GM12878 (cell line): ENCODE results near the gene SLITRK5. TPM values are rescaled to one million over a fixed set of nuclear protein-coding genes. Genes with fewer than 3 reads are reported as not detected.

Source experiments
- ATAC-seq: fragments of 200-7000 bp; cut with Tn5 transposase; 3 replicates; pipeline ENCODE4 v1.9.1; 2020; ENCODE audit warnings: mild to moderate bottlenecking, moderate library complexity
- BruUV-seq: library from RNA; stranded (reverse); fragments of 400-500 nt; replicated peaks from 2 replicates; lab custom pipeline; 2021; lab: Mats Ljungman, UMichigan
- CTCF ChIA-PET: fragments of 300-600 bp; sonication (Branson Sonifier 250); formaldehyde crosslinking; extraction: SDS; loops from one replicate; lab custom pipeline; 2021; ENCODE audit warnings: inconsistent platforms; lab: Yijun Ruan, JAX
- POLR2A ChIA-PET: fragments of 350-600 bp; formaldehyde crosslinking; extraction: SDS; loops from one replicate; lab custom pipeline; 2021; ENCODE audit warnings: inconsistent platforms; lab: Charles Lee
- RAD21 ChIA-PET: fragments of 300-600 bp; sonication (Branson Sonifier 250); formaldehyde crosslinking; loops from one replicate; lab custom pipeline; 2023; ENCODE audit warnings: antibody characterized with exemption; ENCODE audit not compliant: unreplicated experiment; lab: Charles Lee
- SMC1A ChIA-PET: fragments of 300-600 bp; sonication (Branson Sonifier 250); formaldehyde crosslinking; loops from one replicate; lab custom pipeline; 2023; ENCODE audit not compliant: unreplicated experiment, uncharacterized antibody; lab: Charles Lee
- DNase-seq: peaks from one replicate; pipeline ENCODE4 v3.0.0-alpha.2; 2011; ENCODE audit warnings: low read depth, low spot score
- FAIRE-seq: peaks from 3 replicates; lab custom pipeline; 2011; peaks lifted over from hg19 to GRCh38; lab: Jason Lieb, UNC
- H2AFZ ChIP-seq: 2 replicates; pipeline ENCODE4 v1.6.0; 2011; ENCODE audit warnings: low read depth, low read length, control low read depth; ENCODE audit not compliant: control insufficient read depth
- H3K27ac ChIP-seq: 2 replicates; pipeline ENCODE4 v1.5.1; 2011; ENCODE audit warnings: control low read depth; ENCODE audit not compliant: control insufficient read depth, insufficient read depth
- H3K27me3 ChIP-seq, 2 experiments: replicated peaks in 1 of 2; 2 replicates each; pipeline versions ENCODE4 v1.6.0 to v1.6.1; 2011; ENCODE audit warnings: low read length in 1 of 2; ENCODE audit not compliant: control insufficient read depth in 2 of 2, insufficient read depth in 2 of 2
- H3K36me3 ChIP-seq, 2 experiments: 2 replicates each; pipeline ENCODE4 v1.5.1; 2011; ENCODE audit warnings: low read length in 1 of 2; ENCODE audit not compliant: control insufficient read depth in 2 of 2, insufficient read depth in 2 of 2
- H3K4me1 ChIP-seq: 2 replicates; pipeline ENCODE4 v1.6.1; 2011; ENCODE audit warnings: mild to moderate bottlenecking, low read length, moderate library complexity, mixed read lengths; ENCODE audit not compliant: control insufficient read depth, insufficient read depth
- H3K4me2 ChIP-seq: 2 replicates; pipeline ENCODE4 v1.6.0; 2011; ENCODE audit warnings: control low read depth; ENCODE audit not compliant: control insufficient read depth, insufficient read depth
- H3K4me3 ChIP-seq: fragments of 200-600 bp; sonication (generic); 2 replicates; pipeline ENCODE4 v1.5.1; 2016
- H3K79me2 ChIP-seq: 2 replicates; pipeline ENCODE4 v1.6.0; 2011; ENCODE audit warnings: low read length; ENCODE audit not compliant: control insufficient read depth, insufficient read depth
- H3K9ac ChIP-seq: 2 replicates; pipeline ENCODE4 v1.8.0; 2011; ENCODE audit warnings: low read length, control low read depth, mixed read lengths; ENCODE audit not compliant: control insufficient read depth, insufficient read depth
- H3K9me3 ChIP-seq: replicated peaks from 3 replicates; pipeline ENCODE4 v1.5.1; 2011; ENCODE audit warnings: mild to moderate bottlenecking, low read length; ENCODE audit not compliant: control insufficient read depth, insufficient read depth
- H4K20me1 ChIP-seq: 2 replicates; pipeline ENCODE4 v1.6.0; 2011; ENCODE audit not compliant: control insufficient read depth, insufficient read depth
- ATF2 ChIP-seq: IDR thresholded peaks from 2 replicates; pipeline ENCODE4 v1.6.1; 2012; ENCODE audit warnings: low read length, inconsistent platforms
- BHLHE40 ChIP-seq, 2 experiments: fragments of 450-650 bp in 1 of 2; IDR thresholded peaks; 2 replicates each; pipeline ENCODE4 v1.6.1; 2011 to 2017; ENCODE audit warnings: low read depth in 2 of 2, borderline replicate concordance in 1 of 2, improper control_type of control experiment in 1 of 2, low read length in 1 of 2, mild to moderate bottlenecking in 1 of 2
- FOXM1 ChIP-seq: IDR thresholded peaks from 2 replicates; pipeline ENCODE4 v1.6.1; 2012; ENCODE audit warnings: low read depth, mild to moderate bottlenecking, inconsistent platforms, low read length, moderate library complexity
- MTA3 ChIP-seq: IDR thresholded peaks from 2 replicates; pipeline ENCODE4 v1.6.1; 2012; ENCODE audit warnings: low read length, inconsistent platforms, borderline replicate concordance
- NR2C1 ChIP-seq: fragments of 450-650 bp; IDR thresholded peaks from 2 replicates; pipeline ENCODE4 v1.6.1; 2017; ENCODE audit warnings: antibody characterized with exemption, mild to moderate bottlenecking, moderate library complexity
- NR2C2 ChIP-seq: IDR thresholded peaks from 2 replicates; pipeline ENCODE4 v1.6.1; 2011; ENCODE audit warnings: borderline replicate concordance, low read depth; ENCODE audit not compliant: control insufficient read depth, insufficient read length
- PAX5 ChIP-seq: IDR thresholded peaks from 2 replicates; pipeline ENCODE4 v1.6.1; 2011; ENCODE audit warnings: low read depth, low read length, borderline replicate concordance
- POLR2A ChIP-seq: IDR thresholded peaks from 2 replicates; pipeline ENCODE4 v1.6.1; 2011; ENCODE audit warnings: low read depth, mild to moderate bottlenecking, low read length
- PRDM15 ChIP-seq: fragments of 450-650 bp; formaldehyde crosslinking; IDR thresholded peaks from 2 replicates; pipeline ENCODE4 v1.4.0; 2020; ENCODE audit warnings: mild to moderate bottlenecking, moderate library complexity
- RAD51 ChIP-seq: fragments of 450-650 bp; IDR thresholded peaks from 2 replicates; pipeline ENCODE4 v1.6.1; 2016; ENCODE audit warnings: moderate library complexity, mild to moderate bottlenecking, inconsistent platforms
- RB1 ChIP-seq: fragments of 450-650 bp; formaldehyde crosslinking; IDR thresholded peaks from 2 replicates; pipeline ENCODE4 v1.6.1; 2017; ENCODE audit warnings: mild to moderate bottlenecking, borderline replicate concordance
- SIX5 ChIP-seq: IDR thresholded peaks from 2 replicates; pipeline ENCODE4 v1.6.1; 2011; ENCODE audit warnings: mild to moderate bottlenecking, low read depth, low read length, moderate library complexity; ENCODE audit not compliant: severe bottlenecking
- SMAD5 ChIP-seq: IDR thresholded peaks from 2 replicates; pipeline ENCODE4 v1.6.1; 2016; ENCODE audit warnings: antibody characterized with exemption, low read depth
- SPI1 ChIP-seq: IDR thresholded peaks from 2 replicates; pipeline ENCODE4 v1.6.1; 2011; ENCODE audit warnings: low read depth, mild to moderate bottlenecking, low read length, moderate library complexity, borderline replicate concordance; ENCODE audit not compliant: insufficient read depth
- SUPT20H ChIP-seq: IDR thresholded peaks from 2 replicates; pipeline ENCODE4 v1.6.1; 2011; ENCODE audit warnings: low read depth, mild to moderate bottlenecking, low read length, moderate library complexity, borderline replicate concordance; ENCODE audit not compliant: control insufficient read depth
- YBX1 ChIP-seq: fragments of 450-650 bp; IDR thresholded peaks from 2 replicates; pipeline ENCODE4 v1.6.1; 2016; ENCODE audit warnings: antibody characterized with exemption
- YY1 ChIP-seq: IDR thresholded peaks from 2 replicates; pipeline ENCODE4 v1.6.1; 2011; ENCODE audit warnings: low read depth, mild to moderate bottlenecking, low read length
- ZZZ3 ChIP-seq: IDR thresholded peaks from 2 replicates; pipeline ENCODE4 v1.6.1; 2011; ENCODE audit warnings: low read depth; ENCODE audit not compliant: control insufficient read depth, insufficient read length
- WGBS: methylation state at CpG from one replicate; pipeline ENCODE4 v1.1.6; 2016; ENCODE audit warnings: low lambda C conversion rate; ENCODE audit not compliant: insufficient replicate concordance, insufficient coverage; ENCODE audit errors: missing lambda C conversion rate; 5-methylcytosine and 5-hydroxymethylcytosine counted together
- in situ Hi-C: fragments of 300-500 bp; cut with MboI; formaldehyde crosslinking; loops from 9 replicates; pipeline ENCODE4 v1.14.3; 2018; ENCODE audit warnings: mixed read lengths
- intact Hi-C: fragments of 100-400 bp; cut with micrococcal nuclease; formaldehyde crosslinking; loops from one replicate; pipeline ENCODE4 v1.14.2; 2022; ENCODE audit not compliant: unreplicated experiment
- polyA plus RNA-seq, 11 experiments: library from polyadenylated mRNA; depleted of rRNA in 4 of 11; unstranded in 6 of 11; stranded (reverse) in 5 of 11; fragments of >200 nt; fragmentation: Nextera tagmentation in 4 of 11; fragmentation: Illumina TruSeq in 1 of 11; extraction: Ambion mirVana in 4 of 11; extraction: Trizol in 1 of 11; gene quantifications; 1 replicate in 1 of 11; 2 replicates in 10 of 11; pipeline versions ENCODE4 v1.2.1 to v1.2.3, GENCODE V29; 2011 to 2016; ENCODE audit warnings: inconsistent platforms in 2 of 11, missing spikeins in 2 of 11, low read depth in 1 of 11
- total RNA-seq, 4 experiments: library from RNA; depleted of rRNA in 3 of 4; stranded (reverse); fragments of >200 nt in 3 of 4; fragmentation: Illumina TruSeq in 1 of 4; extraction: Trizol in 1 of 4; gene quantifications; 2 replicates each; pipeline versions ENCODE4 v1.2.1 to v1.2.3, GENCODE V29; 2013 to 2021

Gene SLITRK5
- total and polyA plus RNA-seq, 10 of the 15 experiments (the other 5 are each of a cell fraction or from before 2014, with no cell fraction given), result under 0.01 to 0.08 (median under 0.01) TPM; not detected in 7

- WGBS, result 42% methylated on average over 60 of the region's 89 CpGs
- ChIA-PET POLR2A (no interaction called here), RAD21 (interaction anchor here (1.4 kb wide), 1 partner anchor 396 kb away, joined by 3 read pairs; no protein-coding TSS in a partner anchor), CTCF (interaction anchor here (0.9 to 1.5 kb wide), 4 partner anchors 213 to 419 kb away, joined by 3 to 4 read pairs (median 4); no protein-coding TSS in a partner anchor), SMC1A (no interaction called here)
- H3K4me1 ChIP-seq, result no peaks in the 10 kb centered on the region
- FAIRE-seq (no peak), ATAC-seq (no peak), DNase-seq (no peak)
- H3K79me2 ChIP-seq, result no peaks in the 10 kb centered on the region
- no peaks in the 10 kb centered on the region for H3K36me3 ChIP-seq
- no peak overlapping the region for H3K4me3 ChIP-seq
- H3K27me3 ChIP-seq, result no peaks in the 10 kb centered on the region; a peak in 2 of 4 replicates
- H3K9me3 ChIP-seq, result no peaks in the 10 kb centered on the region; the same call in 2 of the 3 replicates
- no peak overlapping the region for H3K27ac ChIP-seq
- no peaks in the 10 kb centered on the region for H4K20me1 ChIP-seq
- no peak overlapping the region for H3K4me2 ChIP-seq
- no peak overlapping the region for H3K9ac ChIP-seq
- no peak overlapping the region for H2AFZ ChIP-seq
- no peak for TF ChIP-seq YBX1
- TF ChIP-seq POLR2A, result no peak
- TF ChIP-seq NR2C2, result no peak
- TF ChIP-seq PAX5, result no peak
- no peak for TF ChIP-seq ZZZ3
- TF ChIP-seq FOXM1, result no peak
- TF ChIP-seq SMAD5, result no peak
- TF ChIP-seq SIX5, result no peak
- no peak for TF ChIP-seq SUPT20H
- no peak for TF ChIP-seq NR2C1
- no peak for TF ChIP-seq SPI1
- no peak for TF ChIP-seq RAD51
- no peak for TF ChIP-seq RB1
- TF ChIP-seq BHLHE40 (IDR thresholded peaks at IDR 0.05; ENCODE audit: borderline replicate concordance in 1 of 2, low read depth in 2 of 2, low read length in 1 of 2), result no peak
- TF ChIP-seq PRDM15 (CRISPR knock-in tag), result no peak
- no peak for TF ChIP-seq MTA3
- no peak for TF ChIP-seq YY1
- TF ChIP-seq ATF2, result no peak
- in situ Hi-C loops (loop anchor here (25.0 kb wide), 1 partner anchor 810 kb away; no protein-coding TSS in a partner anchor), intact Hi-C loops (no loop called here)
- no TSS peak for BruUV-seq
Measured at GRCh38 chr13:87671753-87672605, 808 bp downstream of the SLITRK5 start.
